Panc1 (cell line): ENCODE data around the gene SEC14L2. TPM values are rescaled to one million over a fixed set of nuclear protein-coding genes. Genes with fewer than 3 reads are reported as not detected.

ENCODE experiments used
- ATAC-seq: fragments of 200-7000 bp; cut with Tn5 transposase; 2 replicates; pipeline ENCODE4 v1.9.1; 2020; ENCODE audit warnings: mild to moderate bottlenecking, moderate library complexity
- BruUV-seq: library from RNA; stranded (reverse); fragments of 400-500 nt; replicated peaks from 2 replicates; lab custom pipeline; 2021; lab: Mats Ljungman, UMichigan
- CTCF ChIA-PET: fragments of 300-600 bp; sonication (Branson Sonifier 250); formaldehyde crosslinking; loops from one replicate; lab custom pipeline; 2022; ENCODE audit warnings: antibody characterized with exemption; lab: Charles Lee
- POLR2A ChIA-PET: fragments of 300-600 bp; sonication (Branson Sonifier 250); formaldehyde crosslinking; loops from one replicate; lab custom pipeline; 2022; ENCODE audit warnings: antibody characterized with exemption; lab: Charles Lee
- DNase-seq: peaks from one replicate; pipeline ENCODE4 v3.0.0-alpha.2; 2010; ENCODE audit warnings: low read depth, low spot score
- H3K27ac ChIP-seq: 2 replicates; pipeline ENCODE4 v1.5.1; 2011; ENCODE audit warnings: mild to moderate bottlenecking, low read length, inconsistent platforms
- H3K27me3 ChIP-seq: fragments of 200-500 bp; sonication (Bioruptor generic); 2 replicates; pipeline ENCODE4 v1.6.0; 2014; ENCODE audit warnings: low read length, inconsistent platforms; ENCODE audit not compliant: control insufficient read depth, insufficient read depth
- H3K36me3 ChIP-seq: fragments of 200-500 bp; sonication (Bioruptor generic); 2 replicates; pipeline ENCODE4 v1.5.1; 2014; ENCODE audit warnings: inconsistent platforms, mild to moderate bottlenecking, low read length, moderate library complexity; ENCODE audit not compliant: control insufficient read depth, insufficient read depth
- H3K4me1 ChIP-seq: 2 replicates; pipeline ENCODE4 v1.5.1; 2011; ENCODE audit warnings: inconsistent platforms, mild to moderate bottlenecking, low read length, moderate library complexity; ENCODE audit not compliant: control insufficient read depth, insufficient read depth
- H3K4me3 ChIP-seq, 2 experiments: 2 replicates each; pipeline ENCODE4 v1.5.1; 2011 to 2012; ENCODE audit warnings: low read depth in 2 of 2, low read length in 2 of 2, mild to moderate bottlenecking in 2 of 2, inconsistent platforms in 1 of 2, moderate library complexity in 1 of 2
- H3K9me3 ChIP-seq: fragments of 200-500 bp; sonication (Bioruptor generic); 2 replicates; pipeline ENCODE4 v1.5.1; 2014; ENCODE audit warnings: low read depth, mild to moderate bottlenecking, inconsistent platforms, low read length, moderate library complexity; ENCODE audit not compliant: control insufficient read depth, insufficient read depth
- POLR2AphosphoS5 ChIP-seq: IDR thresholded peaks from 2 replicates; pipeline ENCODE4 v1.6.1; 2012; ENCODE audit warnings: mild to moderate bottlenecking, low read depth, low read length, moderate library complexity
- SIN3A ChIP-seq: IDR thresholded peaks from 2 replicates; pipeline ENCODE4 v1.6.1; 2012; ENCODE audit warnings: low read depth, mild to moderate bottlenecking, low read length, moderate library complexity, borderline replicate concordance; ENCODE audit not compliant: insufficient read depth
- TCF7L2 ChIP-seq: IDR thresholded peaks from 2 replicates; pipeline ENCODE4 v1.6.1; 2011; ENCODE audit warnings: mild to moderate bottlenecking, low read depth, low read length, inconsistent platforms
- in situ Hi-C: cut with HindIII; loops from 2 replicates; pipeline ENCODE4 v1.10.0; 2016; ENCODE audit warnings: low sequenced_read_pairs, low pct_unique_long_range_greater_than_20kb
- intact Hi-C: fragments of 100-400 bp; cut with micrococcal nuclease; formaldehyde crosslinking; loops from one replicate; pipeline ENCODE4 v1.10.0; 2022; ENCODE audit not compliant: unreplicated experiment
- total RNA-seq: library from RNA; stranded (reverse); gene quantifications from one replicate; pipeline ENCODE4 v1.2.1, GENCODE V29; 2021; ENCODE audit not compliant: unreplicated experiment
- TF ChIP-seq, protein P1 (sequence below), 2 experiments: IDR thresholded peaks; 2 replicates each; pipeline ENCODE4 v1.6.1; 2011 to 2012; ENCODE audit warnings: low read depth in 2 of 2, control low read depth in 1 of 2, low read length in 1 of 2, mild to moderate bottlenecking in 1 of 2, moderate library complexity in 1 of 2; ENCODE audit not compliant: insufficient read depth in 1 of 2
- TF ChIP-seq, protein P2 (sequence below): fragments of 450-650 bp; IDR thresholded peaks from 2 replicates; pipeline ENCODE4 v1.5.1; 2017; ENCODE audit warnings: mild to moderate bottlenecking

The SEC14L2 gene
- total RNA-seq, 1 experiment from 2014 or later: 10.7 TPM

DNA sequence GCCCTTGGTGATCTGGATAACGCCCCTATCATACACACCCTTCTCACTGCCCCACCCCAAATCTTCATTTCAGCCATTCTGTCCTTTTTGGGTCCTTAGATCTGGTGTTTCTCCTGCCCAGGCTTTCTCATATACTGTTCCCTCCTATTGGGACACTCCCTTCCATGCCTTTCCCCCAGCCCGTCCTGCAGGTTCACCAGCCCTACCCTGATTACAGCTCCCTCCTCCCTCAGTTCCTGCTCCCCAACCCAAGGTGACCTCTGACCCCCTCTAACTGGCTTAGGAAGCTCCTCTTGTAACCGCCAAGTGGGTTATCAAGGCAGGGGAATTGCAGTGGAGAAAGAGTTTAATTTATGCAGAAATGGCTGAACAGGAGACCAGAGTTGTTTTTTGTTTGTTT lies 41.7 kb downstream of the SEC14L2 start:
- intact Hi-C loops (no loop called here), in situ Hi-C loops (no loop called here)
- Histone ChIP-seq H3K4me1 (no peaks in the 10 kb centered on the region), H3K9me3 (no peaks in the 10 kb centered on the region), H3K36me3 (peaks cover 2% of the 10 kb centered on the region; the same call in 1 of the 2 replicates), H3K27me3 (no peaks in the 10 kb centered on the region), H3K27ac (no peak overlapping the region), H3K4me3 (no peak overlapping the region)
- no TSS peak for BruUV-seq
- DNase-seq (no peak), ATAC-seq (no peak)
- no peak for TF ChIP-seq TCF7L2
- TF ChIP-seq, protein P1, sequence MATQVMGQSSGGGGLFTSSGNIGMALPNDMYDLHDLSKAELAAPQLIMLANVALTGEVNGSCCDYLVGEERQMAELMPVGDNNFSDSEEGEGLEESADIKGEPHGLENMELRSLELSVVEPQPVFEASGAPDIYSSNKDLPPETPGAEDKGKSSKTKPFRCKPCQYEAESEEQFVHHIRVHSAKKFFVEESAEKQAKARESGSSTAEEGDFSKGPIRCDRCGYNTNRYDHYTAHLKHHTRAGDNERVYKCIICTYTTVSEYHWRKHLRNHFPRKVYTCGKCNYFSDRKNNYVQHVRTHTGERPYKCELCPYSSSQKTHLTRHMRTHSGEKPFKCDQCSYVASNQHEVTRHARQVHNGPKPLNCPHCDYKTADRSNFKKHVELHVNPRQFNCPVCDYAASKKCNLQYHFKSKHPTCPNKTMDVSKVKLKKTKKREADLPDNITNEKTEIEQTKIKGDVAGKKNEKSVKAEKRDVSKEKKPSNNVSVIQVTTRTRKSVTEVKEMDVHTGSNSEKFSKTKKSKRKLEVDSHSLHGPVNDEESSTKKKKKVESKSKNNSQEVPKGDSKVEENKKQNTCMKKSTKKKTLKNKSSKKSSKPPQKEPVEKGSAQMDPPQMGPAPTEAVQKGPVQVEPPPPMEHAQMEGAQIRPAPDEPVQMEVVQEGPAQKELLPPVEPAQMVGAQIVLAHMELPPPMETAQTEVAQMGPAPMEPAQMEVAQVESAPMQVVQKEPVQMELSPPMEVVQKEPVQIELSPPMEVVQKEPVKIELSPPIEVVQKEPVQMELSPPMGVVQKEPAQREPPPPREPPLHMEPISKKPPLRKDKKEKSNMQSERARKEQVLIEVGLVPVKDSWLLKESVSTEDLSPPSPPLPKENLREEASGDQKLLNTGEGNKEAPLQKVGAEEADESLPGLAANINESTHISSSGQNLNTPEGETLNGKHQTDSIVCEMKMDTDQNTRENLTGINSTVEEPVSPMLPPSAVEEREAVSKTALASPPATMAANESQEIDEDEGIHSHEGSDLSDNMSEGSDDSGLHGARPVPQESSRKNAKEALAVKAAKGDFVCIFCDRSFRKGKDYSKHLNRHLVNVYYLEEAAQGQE (IDR thresholded peaks at IDR 0.05; ENCODE audit: insufficient read depth in 1 of 2, low read depth in 2 of 2, low read length in 1 of 2): no peak
- TF ChIP-seq, protein P2, sequence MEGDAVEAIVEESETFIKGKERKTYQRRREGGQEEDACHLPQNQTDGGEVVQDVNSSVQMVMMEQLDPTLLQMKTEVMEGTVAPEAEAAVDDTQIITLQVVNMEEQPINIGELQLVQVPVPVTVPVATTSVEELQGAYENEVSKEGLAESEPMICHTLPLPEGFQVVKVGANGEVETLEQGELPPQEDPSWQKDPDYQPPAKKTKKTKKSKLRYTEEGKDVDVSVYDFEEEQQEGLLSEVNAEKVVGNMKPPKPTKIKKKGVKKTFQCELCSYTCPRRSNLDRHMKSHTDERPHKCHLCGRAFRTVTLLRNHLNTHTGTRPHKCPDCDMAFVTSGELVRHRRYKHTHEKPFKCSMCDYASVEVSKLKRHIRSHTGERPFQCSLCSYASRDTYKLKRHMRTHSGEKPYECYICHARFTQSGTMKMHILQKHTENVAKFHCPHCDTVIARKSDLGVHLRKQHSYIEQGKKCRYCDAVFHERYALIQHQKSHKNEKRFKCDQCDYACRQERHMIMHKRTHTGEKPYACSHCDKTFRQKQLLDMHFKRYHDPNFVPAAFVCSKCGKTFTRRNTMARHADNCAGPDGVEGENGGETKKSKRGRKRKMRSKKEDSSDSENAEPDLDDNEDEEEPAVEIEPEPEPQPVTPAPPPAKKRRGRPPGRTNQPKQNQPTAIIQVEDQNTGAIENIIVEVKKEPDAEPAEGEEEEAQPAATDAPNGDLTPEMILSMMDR: no peak
- CTCF ChIA-PET: no interaction called here
- POLR2A ChIA-PET: no interaction called here

DNA sequence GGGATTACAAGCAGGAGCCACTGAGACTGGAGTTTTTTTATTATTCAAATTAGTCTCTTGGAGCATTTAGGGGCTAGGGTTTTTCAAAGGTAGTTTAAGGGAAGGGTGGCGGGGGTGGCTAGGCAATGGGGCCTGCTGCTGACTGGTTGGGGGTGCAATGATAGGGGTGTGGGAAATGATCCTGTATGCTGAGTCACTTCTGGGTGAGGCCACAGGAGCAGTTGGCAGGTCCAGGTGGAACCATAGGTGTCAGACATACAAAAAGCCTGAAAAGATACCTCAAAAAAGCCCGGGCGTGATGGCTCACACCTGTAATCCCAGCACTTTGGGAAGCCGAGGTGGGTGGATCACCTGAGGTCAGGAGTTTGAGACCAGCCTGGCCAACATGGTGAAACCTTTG lies 42.4 kb downstream of the SEC14L2 start:
- Histone ChIP-seq H3K27me3 (no peaks in the 10 kb centered on the region), H3K9me3 (no peaks in the 10 kb centered on the region), H3K36me3 (peaks cover 2% of the 10 kb centered on the region; the same call in 1 of the 2 replicates), H3K27ac (no peak overlapping the region), H3K4me3 (no peak overlapping the region), H3K4me1 (no peaks in the 10 kb centered on the region)
- ATAC-seq (no peak), DNase-seq (no peak)
- in situ Hi-C loops: no loop called here
- CTCF ChIA-PET: no interaction called here
- POLR2A ChIA-PET: no interaction called here
- TF ChIP-seq, protein P2: no peak
- no peak for TF ChIP-seq TCF7L2
- TF ChIP-seq POLR2AphosphoS5: no peak
- TF ChIP-seq, protein P1 (IDR thresholded peaks at IDR 0.05; ENCODE audit: insufficient read depth in 1 of 2, low read depth in 2 of 2, low read length in 1 of 2): no peak
- no peak for TF ChIP-seq SIN3A
- no TSS peak for BruUV-seq
- intact Hi-C loops: no loop called here
